ENCODE measurements around the gene SMURF1.
"Not testable (repeated sequence)": the region's sequence is repeated elsewhere in the genome, so short reads cannot be mapped to it uniquely, and the experiment has no call there.

SMURF1 gene

GRCh38 chr7:99104631-99105030, 39.3 kb downstream of the SMURF1 start:
- TF ChIP-seq, protein P1, sequence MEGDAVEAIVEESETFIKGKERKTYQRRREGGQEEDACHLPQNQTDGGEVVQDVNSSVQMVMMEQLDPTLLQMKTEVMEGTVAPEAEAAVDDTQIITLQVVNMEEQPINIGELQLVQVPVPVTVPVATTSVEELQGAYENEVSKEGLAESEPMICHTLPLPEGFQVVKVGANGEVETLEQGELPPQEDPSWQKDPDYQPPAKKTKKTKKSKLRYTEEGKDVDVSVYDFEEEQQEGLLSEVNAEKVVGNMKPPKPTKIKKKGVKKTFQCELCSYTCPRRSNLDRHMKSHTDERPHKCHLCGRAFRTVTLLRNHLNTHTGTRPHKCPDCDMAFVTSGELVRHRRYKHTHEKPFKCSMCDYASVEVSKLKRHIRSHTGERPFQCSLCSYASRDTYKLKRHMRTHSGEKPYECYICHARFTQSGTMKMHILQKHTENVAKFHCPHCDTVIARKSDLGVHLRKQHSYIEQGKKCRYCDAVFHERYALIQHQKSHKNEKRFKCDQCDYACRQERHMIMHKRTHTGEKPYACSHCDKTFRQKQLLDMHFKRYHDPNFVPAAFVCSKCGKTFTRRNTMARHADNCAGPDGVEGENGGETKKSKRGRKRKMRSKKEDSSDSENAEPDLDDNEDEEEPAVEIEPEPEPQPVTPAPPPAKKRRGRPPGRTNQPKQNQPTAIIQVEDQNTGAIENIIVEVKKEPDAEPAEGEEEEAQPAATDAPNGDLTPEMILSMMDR (IDR thresholded peaks at IDR 0.05; ENCODE audit: insufficient read depth, missing control alignments), result no peak
- FAIRE-seq (no peak), DNase-seq (ENCODE audit: insufficient read length, low spot score) (no peak)

GRCh38 chr7:99103836-99104235, 40.1 kb downstream of the SMURF1 start:
- not testable (repeated sequence) for FAIRE-seq; DNase-seq (ENCODE audit: insufficient read length, low spot score)

- FAIRE-seq (no peak), DNase-seq (ENCODE audit: insufficient read length, low spot score) (no peak)
- TF ChIP-seq, protein P1 (IDR thresholded peaks at IDR 0.05; ENCODE audit: insufficient read depth, missing control alignments), result no peak
These were observed 40.9 kb downstream of the SMURF1 start for GRCh38 chr7:99102809-99103690.

- TF ChIP-seq, protein P1 (IDR thresholded peaks at IDR 0.05; ENCODE audit: insufficient read depth, missing control alignments), result no peak
- DNase-seq (ENCODE audit: insufficient read length, low spot score) (no peak), FAIRE-seq (no peak)
These were observed 41.5 kb downstream of the SMURF1 start for GRCh38 chr7:99102361-99102760.

GRCh38 chr7:99101516-99101915, 42.4 kb downstream of the SMURF1 start:
- not testable (repeated sequence) for DNase-seq (ENCODE audit: insufficient read length, low spot score); FAIRE-seq

GRCh38 chr7:99099499-99100077, 44.3 kb downstream of the SMURF1 start:
- TF ChIP-seq, protein P1 (IDR thresholded peaks at IDR 0.05; ENCODE audit: insufficient read depth, missing control alignments), result no peak
- no peak for DNase-seq (ENCODE audit: insufficient read length, low spot score)
- FAIRE-seq, result no peak

DNA sequence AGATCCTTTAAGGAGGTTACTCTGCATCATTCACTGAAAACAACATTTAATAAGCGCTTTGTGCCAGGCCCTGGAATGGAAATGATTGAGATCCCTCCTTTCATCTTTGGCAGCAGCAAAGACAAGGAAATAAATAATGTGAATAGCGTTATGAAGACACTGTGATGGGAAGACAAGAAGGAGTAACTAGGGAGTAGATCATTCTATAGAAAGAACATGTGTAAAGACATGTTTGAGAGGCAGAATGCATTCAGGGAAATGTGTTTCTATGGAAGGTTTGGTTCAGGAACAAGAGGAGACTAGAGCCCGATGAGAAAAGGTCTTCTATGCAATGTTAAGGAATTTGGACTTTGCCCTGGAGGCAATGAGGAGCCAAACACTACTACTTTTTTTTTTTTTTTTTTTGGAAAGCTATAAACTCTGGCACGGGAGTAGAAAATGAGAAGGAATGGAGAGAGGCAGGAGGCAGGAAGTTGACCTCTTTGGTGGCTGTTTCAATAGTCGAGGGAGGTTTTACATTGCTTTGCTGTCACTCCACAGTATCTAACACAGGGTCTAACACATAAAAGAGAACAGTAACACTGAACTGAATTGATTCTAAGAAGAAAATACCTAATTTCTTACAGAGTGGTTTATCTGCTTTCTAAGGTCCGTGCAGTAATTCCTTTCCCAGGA, 44.9 kb downstream of the SMURF1 start:
- FAIRE-seq, result no peak
- DNase-seq (ENCODE audit: insufficient read length, low spot score), result no peak
- TF ChIP-seq, protein P1 (IDR thresholded peaks at IDR 0.05; ENCODE audit: insufficient read depth, missing control alignments), result no peak
